Mucosa of stomach (tissue), 1 donor: ENCODE measurements around the gene ADCY3.

ENCODE experiments used
- H3K27me3 ChIP-seq: one replicate; pipeline ENCODE4 v1.7.0; 2013; ENCODE audit warnings: mild to moderate bottlenecking, low read length; ENCODE audit not compliant: control insufficient read depth, insufficient read depth
- H3K36me3 ChIP-seq: one replicate; pipeline ENCODE4 v1.7.0; 2013; ENCODE audit warnings: low read length; ENCODE audit not compliant: control insufficient read depth, insufficient read depth
- H3K4me1 ChIP-seq: one replicate; pipeline ENCODE4 v1.7.0; 2013; ENCODE audit warnings: mild to moderate bottlenecking, low read length; ENCODE audit not compliant: control insufficient read depth, insufficient read depth
- H3K4me3 ChIP-seq: one replicate; pipeline ENCODE4 v1.7.0; 2013; ENCODE audit warnings: low read length
- H3K9ac ChIP-seq: one replicate; pipeline ENCODE4 v1.7.0; 2013; ENCODE audit warnings: mild to moderate bottlenecking, low read length, moderate library complexity
- H3K9me3 ChIP-seq: one replicate; pipeline ENCODE4 v1.7.0; 2013; ENCODE audit warnings: mild to moderate bottlenecking, low read length, moderate library complexity; ENCODE audit not compliant: control insufficient read depth
- donor health status: Pancreatic carcinoma.

Gene ADCY3

DNA sequence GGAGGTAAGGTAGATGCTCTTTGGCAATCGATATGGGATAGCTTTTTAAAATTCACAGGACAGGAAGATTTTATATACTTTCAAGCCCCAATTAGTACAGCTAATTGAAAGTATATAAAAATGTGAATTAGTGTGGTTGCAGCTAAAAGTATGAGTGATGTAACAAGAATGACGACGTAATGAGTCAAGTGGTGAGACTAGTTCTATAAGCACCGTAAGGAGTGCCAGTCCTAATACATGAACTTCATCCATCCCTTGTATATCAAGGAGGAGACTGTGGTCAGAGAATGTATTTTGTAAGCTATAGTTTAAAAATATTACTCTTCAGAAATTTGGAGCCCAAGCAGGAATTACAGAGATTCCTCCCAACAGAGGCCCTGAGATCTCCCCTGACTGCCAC is 25.9 kb upstream of the ADCY3 start:
- no peak overlapping the region for H3K4me3 ChIP-seq
- H3K4me1 ChIP-seq: no peaks in the 10 kb centered on the region
- H3K27me3 ChIP-seq: no peaks in the 10 kb centered on the region
- H3K9ac ChIP-seq: no peak overlapping the region
- H3K9me3 ChIP-seq: no peaks in the 10 kb centered on the region
- peaks cover 5% of the 10 kb centered on the region for H3K36me3 ChIP-seq

DNA sequence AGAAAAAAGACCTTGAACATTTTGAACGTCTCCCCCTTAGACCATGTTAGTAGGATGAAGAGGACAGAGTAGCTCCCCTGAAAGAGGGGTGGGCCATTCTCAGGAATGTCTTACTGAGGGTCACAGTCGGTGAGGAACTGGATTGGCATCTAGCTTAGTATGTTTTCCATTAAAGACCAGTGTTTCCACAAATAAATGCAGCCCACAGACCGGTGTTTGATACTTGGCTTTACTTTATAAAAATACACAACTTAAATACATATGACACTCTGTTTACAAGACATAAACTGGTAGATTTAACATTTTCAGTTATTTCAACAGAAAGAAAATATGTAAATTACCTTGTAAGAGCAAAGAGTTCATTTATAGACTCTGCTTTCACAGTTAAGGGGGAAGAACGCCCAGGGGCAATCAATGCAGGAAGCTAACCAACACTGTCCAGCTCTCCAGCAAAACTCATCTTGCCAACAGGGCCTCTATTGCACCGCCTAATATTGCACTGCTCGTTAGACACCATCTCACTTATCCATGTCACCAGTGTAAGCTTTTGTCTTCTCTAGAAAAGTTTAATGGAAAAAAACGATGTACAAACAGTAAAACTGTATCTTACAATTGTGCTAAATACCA is 23.5 kb upstream of the ADCY3 start:
- Histone ChIP-seq H3K9me3 (no peaks in the 10 kb centered on the region), H3K9ac (no peak overlapping the region)

DNA sequence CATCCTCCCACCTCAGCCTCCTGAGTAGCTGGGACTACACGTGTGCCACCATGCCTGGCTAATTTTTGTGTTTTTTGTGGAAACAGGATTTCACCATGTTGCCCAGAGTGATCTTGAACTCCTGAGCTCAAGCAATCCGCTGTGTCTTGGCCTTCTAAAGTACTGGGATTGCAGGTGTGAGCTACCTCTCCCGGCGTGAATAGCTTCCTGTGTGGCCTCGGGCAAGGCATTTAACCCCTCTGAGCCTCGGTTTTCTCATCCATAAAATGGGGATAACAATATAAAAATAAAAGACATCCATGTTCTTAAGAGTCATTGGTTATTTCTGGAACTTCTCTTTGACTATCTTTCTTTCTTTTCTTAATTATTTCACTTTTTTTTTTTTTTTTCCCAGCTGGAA is 19.3 kb upstream of the ADCY3 start:
- Histone ChIP-seq H3K27me3 (no peaks in the 10 kb centered on the region), H3K4me1 (no peaks in the 10 kb centered on the region), H3K9ac (no peak overlapping the region), H3K36me3 (no peaks in the 10 kb centered on the region), H3K4me3 (no peak overlapping the region), H3K9me3 (no peaks in the 10 kb centered on the region)

More for the DNA sequence above, 23.5 kb upstream of the ADCY3 start:
- Histone ChIP-seq H3K4me1 (no peaks in the 10 kb centered on the region), H3K36me3 (peaks cover 5% of the 10 kb centered on the region), H3K4me3 (no peak overlapping the region), H3K27me3 (no peaks in the 10 kb centered on the region)

DNA sequence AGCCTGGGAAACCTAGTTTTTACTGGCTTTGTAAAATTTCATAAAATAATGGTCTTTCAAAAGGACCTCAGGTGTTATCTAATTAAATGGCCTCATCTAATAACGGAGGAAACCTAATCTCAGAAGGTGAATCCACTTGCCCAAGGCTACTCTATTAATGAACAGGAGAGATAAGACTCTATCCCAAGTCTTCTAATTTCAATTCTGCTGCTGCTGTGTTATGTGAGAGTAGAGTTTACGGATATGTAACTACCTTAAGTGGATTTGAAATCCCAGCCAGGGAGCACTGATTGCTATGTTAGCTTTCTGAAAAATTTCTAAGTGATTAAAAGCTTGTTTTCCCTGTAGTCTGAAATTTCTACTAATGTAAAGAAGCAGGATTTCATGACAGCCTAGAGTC is 17.2 kb upstream of the ADCY3 start:
- H3K27me3 ChIP-seq: no peaks in the 10 kb centered on the region
- no peaks in the 10 kb centered on the region for H3K36me3 ChIP-seq
- H3K4me1 ChIP-seq: no peaks in the 10 kb centered on the region
- H3K9ac ChIP-seq: no peak overlapping the region
- H3K4me3 ChIP-seq: no peak overlapping the region
- H3K9me3 ChIP-seq: no peaks in the 10 kb centered on the region

DNA sequence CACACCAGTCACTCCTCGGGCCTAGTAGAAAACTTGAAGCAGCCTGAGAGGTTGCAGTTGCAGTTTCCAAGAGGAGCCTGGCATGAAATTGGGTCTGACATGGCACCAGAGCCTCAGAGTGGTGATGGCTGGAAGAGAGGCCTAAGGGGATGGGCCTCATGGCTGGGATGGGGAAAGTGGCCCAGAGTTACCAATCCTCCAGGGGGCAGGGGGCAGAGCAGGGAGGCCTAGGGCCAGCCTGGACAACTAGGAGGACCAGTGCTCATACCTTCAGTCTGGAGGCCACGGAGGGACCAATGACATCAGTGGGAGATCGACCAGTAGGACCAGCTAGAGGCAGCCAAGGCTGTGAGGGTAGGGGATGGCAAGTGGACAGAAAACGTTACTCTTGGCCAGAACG is 15.1 kb upstream of the ADCY3 start:
- H3K4me1 ChIP-seq: no peaks in the 10 kb centered on the region
- no peak overlapping the region for H3K9ac ChIP-seq
- H3K27me3 ChIP-seq: no peaks in the 10 kb centered on the region
- H3K4me3 ChIP-seq: no peak overlapping the region
- H3K36me3 ChIP-seq: no peaks in the 10 kb centered on the region
- no peaks in the 10 kb centered on the region for H3K9me3 ChIP-seq

DNA sequence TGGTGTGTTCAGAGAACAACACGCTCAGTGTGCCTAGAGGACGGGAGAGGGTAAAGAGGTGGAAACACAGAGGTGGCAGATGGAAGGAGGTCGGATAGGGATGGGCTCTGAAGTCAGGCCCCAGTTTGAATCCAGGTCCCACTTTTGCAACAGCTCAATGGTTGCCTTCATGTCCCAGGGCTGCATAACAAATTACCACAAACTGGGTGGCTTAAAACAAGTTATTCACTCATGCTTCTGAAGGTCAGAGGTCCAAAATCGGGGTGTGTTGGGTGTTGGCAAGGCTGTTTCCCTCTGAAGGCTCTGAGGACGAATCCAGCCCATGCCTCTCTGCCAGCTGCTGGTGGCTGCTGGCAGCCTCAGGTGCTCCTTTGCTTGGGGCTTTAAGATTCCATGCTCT is 12.7 kb upstream of the ADCY3 start:
- H3K9me3 ChIP-seq: no peaks in the 10 kb centered on the region
- H3K4me3 ChIP-seq: no peak overlapping the region
- H3K4me1 ChIP-seq: no peaks in the 10 kb centered on the region
- no peak overlapping the region for H3K9ac ChIP-seq
- H3K27me3 ChIP-seq: no peaks in the 10 kb centered on the region
- H3K36me3 ChIP-seq: no peaks in the 10 kb centered on the region

DNA sequence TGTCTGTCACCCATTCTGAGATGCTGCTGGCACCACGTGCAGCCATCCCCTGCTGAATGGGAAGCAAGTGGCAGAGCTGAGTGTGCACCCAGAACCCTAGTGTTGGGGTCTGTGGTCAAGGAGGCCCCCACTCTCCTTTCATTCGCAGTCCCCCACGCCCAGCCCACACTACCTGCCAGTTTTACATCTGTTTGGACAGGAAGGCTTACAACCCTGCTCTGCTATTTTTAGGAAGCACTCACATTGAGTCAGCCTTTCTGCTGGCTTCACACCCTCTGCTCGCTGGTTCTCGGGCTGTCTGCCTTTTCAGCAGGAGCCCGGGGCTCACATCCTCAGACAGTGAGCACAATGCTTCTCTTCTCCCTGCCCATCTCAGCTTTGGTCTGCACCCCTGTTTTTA is 10.7 kb upstream of the ADCY3 start:
- no peak overlapping the region for H3K9ac ChIP-seq
- peaks cover 10% of the 10 kb centered on the region for H3K27me3 ChIP-seq
- H3K9me3 ChIP-seq: no peaks in the 10 kb centered on the region

DNA sequence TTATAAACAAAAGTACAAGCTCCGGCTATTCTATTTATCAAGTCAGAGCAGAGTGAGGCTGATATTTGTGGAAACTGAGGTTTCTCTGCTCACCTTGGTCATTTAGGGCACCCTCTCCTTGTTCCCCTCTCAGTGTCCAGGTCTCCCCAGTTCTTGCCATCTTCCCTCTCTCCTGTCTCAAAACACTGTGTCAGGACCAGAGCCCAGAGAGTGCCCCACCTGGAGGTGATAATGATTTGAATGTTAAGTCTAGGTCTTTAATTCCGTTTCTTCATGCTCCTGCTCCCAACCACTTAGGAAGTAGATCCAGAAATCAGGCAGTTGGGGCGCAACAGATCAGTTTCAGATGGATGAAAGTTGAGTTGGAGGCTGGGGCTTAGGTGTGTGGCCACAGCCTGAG is 9.2 kb upstream of the ADCY3 start:
- Histone ChIP-seq H3K36me3 (no peaks in the 10 kb centered on the region), H3K4me1 (peaks cover 13% of the 10 kb centered on the region), H3K4me3 (no peak overlapping the region), H3K9ac (no peak overlapping the region), H3K9me3 (no peaks in the 10 kb centered on the region), H3K27me3 (peaks cover 12% of the 10 kb centered on the region)

More for the DNA sequence above, 10.7 kb upstream of the ADCY3 start:
- Histone ChIP-seq H3K4me3 (no peak overlapping the region), H3K4me1 (peaks cover 13% of the 10 kb centered on the region), H3K36me3 (no peaks in the 10 kb centered on the region)

DNA sequence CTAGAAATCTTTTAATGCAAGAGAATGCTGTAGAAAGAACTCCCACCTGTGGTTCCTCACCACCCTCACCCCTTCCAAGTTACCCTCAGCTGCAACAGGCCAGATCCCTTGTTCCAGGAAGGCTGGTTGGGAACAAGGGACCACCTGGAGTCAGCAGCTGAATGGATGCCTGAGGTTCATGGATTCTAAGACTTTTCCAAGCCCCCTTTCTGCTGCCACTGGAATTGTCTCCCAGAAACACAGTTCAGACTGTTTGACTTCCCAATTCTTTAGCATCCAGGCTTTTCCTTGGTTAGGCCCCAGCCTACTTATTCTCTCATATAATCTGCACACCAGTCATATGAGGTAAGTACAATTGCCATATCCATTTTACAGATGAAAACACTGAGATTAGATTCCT is 8.0 kb upstream of the ADCY3 start:
- H3K9ac ChIP-seq: no peak overlapping the region
- H3K36me3 ChIP-seq: no peaks in the 10 kb centered on the region
- no peak overlapping the region for H3K4me3 ChIP-seq
- no peaks in the 10 kb centered on the region for H3K9me3 ChIP-seq
- H3K27me3 ChIP-seq: peaks cover 12% of the 10 kb centered on the region
- peaks cover 13% of the 10 kb centered on the region for H3K4me1 ChIP-seq

DNA sequence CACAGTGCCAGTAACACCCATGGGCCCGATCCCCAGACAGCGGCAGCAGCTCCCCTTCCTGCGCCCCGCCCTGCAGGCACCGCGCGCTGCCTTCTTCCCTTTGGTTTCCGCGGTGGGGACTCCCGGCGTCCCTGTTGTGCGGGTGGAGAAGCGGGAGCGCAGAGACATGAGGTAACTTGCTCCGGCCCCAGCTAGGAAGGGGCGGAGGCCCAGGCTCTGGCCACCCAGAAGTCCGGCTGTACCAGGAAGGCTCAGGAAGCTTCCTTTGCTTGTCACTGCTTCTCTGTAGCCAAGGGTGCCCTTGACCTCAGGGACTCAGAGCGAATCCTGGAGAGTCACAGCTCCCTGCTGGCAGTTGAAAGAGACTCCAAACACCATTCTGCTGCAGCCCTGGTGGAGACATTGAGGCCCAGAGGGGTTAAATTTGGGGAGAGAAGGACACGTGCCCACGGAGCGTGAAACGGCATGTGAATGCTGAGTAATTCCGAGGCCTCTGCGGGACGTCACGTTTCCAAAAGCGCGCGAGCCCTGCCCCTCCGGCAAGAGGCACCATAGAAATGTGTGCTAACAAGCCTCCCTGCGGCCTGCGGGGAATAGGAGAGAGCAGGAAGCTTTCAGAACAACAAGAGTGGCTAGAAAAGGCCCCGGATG is 6.7 kb upstream of the ADCY3 start:
- Histone ChIP-seq H3K9me3 (no peaks in the 10 kb centered on the region), H3K27me3 (peaks cover 12% of the 10 kb centered on the region), H3K4me1 (peaks cover 13% of the 10 kb centered on the region), H3K36me3 (no peaks in the 10 kb centered on the region), H3K4me3 (no peak overlapping the region), H3K9ac (peak overlapping the region; percentile 11)

DNA sequence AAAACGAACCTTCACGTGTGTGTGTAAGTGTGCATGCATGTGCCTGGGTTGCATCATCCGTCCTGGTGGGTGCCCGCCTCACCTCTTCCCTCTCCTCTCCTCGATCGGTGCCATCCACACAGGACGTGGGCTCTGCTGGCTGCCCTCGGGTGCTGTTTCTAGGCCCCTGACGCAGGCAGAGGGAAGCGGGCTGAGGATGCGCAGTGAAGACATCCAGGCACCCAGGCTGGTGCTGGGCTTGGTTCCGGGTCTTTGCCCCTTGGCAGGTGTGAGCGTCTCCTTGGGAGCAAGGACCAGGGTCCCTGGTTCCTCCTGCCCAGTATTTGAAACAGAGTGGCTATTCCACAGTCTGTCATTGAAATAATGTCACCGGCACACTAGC is 6.2 kb upstream of the ADCY3 start:
- Histone ChIP-seq H3K9me3 (no peaks in the 10 kb centered on the region), H3K27me3 (peaks cover 12% of the 10 kb centered on the region), H3K4me3 (no peak overlapping the region), H3K36me3 (no peaks in the 10 kb centered on the region), H3K9ac (peak overlapping the region; percentile 11), H3K4me1 (peaks cover 13% of the 10 kb centered on the region)

DNA sequence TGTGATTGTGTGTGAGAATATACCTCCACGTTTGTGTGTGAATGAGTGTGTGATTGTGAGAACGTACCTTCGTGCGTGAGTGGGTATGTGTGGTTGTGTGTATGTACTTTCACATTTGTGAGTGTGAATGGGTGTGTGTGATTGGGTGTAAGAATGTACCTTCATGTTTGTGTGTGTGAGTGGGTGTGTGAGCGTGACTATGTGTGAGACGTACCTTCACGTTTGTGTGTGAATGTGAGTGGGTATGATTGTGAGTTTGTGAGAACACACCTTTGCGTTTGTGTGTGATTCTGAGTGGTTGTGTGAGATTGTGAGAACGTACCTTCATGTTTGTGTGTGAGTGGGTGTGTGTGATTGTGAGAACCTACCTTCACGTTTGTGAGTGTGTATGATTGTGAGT is 5.8 kb upstream of the ADCY3 start:
- no peaks in the 10 kb centered on the region for H3K36me3 ChIP-seq
- H3K4me1 ChIP-seq: peaks cover 13% of the 10 kb centered on the region
- H3K9ac ChIP-seq: no peak overlapping the region
- peaks cover 15% of the 10 kb centered on the region for H3K27me3 ChIP-seq
- H3K9me3 ChIP-seq: no peaks in the 10 kb centered on the region
- no peak overlapping the region for H3K4me3 ChIP-seq

DNA sequence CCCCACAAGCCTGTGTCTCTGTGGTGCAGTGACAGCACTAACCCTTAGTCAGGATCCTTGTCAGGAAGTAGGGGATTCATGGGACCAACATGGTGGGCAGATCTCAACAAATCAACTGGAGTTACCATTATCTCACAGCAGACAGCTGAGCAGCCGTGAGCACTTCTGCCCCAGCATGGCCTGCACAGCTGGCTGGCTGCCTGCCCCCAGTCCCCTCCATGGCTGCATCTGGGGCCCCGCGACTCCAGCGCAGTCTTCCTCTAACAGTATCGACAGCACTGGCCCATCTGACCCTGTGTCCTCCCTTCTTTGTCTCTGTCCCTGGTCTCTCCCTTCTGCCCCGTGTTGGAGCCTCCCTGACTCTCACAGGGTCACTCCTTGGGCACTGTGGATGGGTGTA is 4.7 kb upstream of the ADCY3 start:
- Histone ChIP-seq H3K9me3 (no peaks in the 10 kb centered on the region), H3K4me1 (peaks cover 13% of the 10 kb centered on the region), H3K9ac (no peak overlapping the region), H3K36me3 (no peaks in the 10 kb centered on the region), H3K27me3 (peaks cover 19% of the 10 kb centered on the region), H3K4me3 (no peak overlapping the region)
